ENCODE data around the gene IFNAR2.

DNA sequence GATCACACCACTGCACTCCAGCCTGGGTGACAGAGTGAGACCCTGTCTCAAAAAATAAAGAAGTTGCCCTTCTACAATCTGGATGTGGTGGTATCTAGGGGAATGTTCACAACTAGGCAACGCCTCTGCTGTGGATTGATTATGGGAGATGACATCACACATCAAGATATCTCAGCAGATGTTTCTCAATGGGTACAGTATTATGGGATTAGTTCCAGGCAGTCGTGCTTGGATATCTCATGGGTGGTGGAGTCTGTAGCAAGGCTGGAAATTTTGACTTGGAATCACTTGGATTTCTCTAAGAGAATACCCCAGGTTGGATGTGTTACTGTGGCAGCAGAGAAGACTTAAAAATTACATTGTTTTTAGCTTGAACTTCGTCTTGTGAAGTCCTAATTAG is 7.7 kb downstream of the IFNAR2 start:
- TF ChIP-seq CTCF (conservative IDR thresholded peaks at IDR 0.05; ENCODE audit: low read depth in 2 of 2): no peak
- TF ChIP-seq EZH2phosphoT487 (IDR thresholded peaks at IDR 0.05; ENCODE audit: unreplicated experiment): no peak
- no peak for TF ChIP-seq EZH2 (IDR thresholded peaks at IDR 0.05; ENCODE audit: low read depth, unreplicated experiment)
- TF ChIP-seq, protein P1, sequence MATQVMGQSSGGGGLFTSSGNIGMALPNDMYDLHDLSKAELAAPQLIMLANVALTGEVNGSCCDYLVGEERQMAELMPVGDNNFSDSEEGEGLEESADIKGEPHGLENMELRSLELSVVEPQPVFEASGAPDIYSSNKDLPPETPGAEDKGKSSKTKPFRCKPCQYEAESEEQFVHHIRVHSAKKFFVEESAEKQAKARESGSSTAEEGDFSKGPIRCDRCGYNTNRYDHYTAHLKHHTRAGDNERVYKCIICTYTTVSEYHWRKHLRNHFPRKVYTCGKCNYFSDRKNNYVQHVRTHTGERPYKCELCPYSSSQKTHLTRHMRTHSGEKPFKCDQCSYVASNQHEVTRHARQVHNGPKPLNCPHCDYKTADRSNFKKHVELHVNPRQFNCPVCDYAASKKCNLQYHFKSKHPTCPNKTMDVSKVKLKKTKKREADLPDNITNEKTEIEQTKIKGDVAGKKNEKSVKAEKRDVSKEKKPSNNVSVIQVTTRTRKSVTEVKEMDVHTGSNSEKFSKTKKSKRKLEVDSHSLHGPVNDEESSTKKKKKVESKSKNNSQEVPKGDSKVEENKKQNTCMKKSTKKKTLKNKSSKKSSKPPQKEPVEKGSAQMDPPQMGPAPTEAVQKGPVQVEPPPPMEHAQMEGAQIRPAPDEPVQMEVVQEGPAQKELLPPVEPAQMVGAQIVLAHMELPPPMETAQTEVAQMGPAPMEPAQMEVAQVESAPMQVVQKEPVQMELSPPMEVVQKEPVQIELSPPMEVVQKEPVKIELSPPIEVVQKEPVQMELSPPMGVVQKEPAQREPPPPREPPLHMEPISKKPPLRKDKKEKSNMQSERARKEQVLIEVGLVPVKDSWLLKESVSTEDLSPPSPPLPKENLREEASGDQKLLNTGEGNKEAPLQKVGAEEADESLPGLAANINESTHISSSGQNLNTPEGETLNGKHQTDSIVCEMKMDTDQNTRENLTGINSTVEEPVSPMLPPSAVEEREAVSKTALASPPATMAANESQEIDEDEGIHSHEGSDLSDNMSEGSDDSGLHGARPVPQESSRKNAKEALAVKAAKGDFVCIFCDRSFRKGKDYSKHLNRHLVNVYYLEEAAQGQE (IDR thresholded peaks at IDR 0.05; ENCODE audit: unreplicated experiment): no peak
- no peak for TF ChIP-seq POLR2AphosphoS5 (IDR thresholded peaks at IDR 0.05; ENCODE audit: low read depth)
- TF ChIP-seq CREB1 (CRISPR knock-in tag; IDR thresholded peaks at IDR 0.05; ENCODE audit: low read depth): no peak
- TF ChIP-seq, protein P2, sequence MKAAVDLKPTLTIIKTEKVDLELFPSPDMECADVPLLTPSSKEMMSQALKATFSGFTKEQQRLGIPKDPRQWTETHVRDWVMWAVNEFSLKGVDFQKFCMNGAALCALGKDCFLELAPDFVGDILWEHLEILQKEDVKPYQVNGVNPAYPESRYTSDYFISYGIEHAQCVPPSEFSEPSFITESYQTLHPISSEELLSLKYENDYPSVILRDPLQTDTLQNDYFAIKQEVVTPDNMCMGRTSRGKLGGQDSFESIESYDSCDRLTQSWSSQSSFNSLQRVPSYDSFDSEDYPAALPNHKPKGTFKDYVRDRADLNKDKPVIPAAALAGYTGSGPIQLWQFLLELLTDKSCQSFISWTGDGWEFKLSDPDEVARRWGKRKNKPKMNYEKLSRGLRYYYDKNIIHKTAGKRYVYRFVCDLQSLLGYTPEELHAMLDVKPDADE (IDR thresholded peaks at IDR 0.05): no peak
- TF ChIP-seq, protein P3, sequence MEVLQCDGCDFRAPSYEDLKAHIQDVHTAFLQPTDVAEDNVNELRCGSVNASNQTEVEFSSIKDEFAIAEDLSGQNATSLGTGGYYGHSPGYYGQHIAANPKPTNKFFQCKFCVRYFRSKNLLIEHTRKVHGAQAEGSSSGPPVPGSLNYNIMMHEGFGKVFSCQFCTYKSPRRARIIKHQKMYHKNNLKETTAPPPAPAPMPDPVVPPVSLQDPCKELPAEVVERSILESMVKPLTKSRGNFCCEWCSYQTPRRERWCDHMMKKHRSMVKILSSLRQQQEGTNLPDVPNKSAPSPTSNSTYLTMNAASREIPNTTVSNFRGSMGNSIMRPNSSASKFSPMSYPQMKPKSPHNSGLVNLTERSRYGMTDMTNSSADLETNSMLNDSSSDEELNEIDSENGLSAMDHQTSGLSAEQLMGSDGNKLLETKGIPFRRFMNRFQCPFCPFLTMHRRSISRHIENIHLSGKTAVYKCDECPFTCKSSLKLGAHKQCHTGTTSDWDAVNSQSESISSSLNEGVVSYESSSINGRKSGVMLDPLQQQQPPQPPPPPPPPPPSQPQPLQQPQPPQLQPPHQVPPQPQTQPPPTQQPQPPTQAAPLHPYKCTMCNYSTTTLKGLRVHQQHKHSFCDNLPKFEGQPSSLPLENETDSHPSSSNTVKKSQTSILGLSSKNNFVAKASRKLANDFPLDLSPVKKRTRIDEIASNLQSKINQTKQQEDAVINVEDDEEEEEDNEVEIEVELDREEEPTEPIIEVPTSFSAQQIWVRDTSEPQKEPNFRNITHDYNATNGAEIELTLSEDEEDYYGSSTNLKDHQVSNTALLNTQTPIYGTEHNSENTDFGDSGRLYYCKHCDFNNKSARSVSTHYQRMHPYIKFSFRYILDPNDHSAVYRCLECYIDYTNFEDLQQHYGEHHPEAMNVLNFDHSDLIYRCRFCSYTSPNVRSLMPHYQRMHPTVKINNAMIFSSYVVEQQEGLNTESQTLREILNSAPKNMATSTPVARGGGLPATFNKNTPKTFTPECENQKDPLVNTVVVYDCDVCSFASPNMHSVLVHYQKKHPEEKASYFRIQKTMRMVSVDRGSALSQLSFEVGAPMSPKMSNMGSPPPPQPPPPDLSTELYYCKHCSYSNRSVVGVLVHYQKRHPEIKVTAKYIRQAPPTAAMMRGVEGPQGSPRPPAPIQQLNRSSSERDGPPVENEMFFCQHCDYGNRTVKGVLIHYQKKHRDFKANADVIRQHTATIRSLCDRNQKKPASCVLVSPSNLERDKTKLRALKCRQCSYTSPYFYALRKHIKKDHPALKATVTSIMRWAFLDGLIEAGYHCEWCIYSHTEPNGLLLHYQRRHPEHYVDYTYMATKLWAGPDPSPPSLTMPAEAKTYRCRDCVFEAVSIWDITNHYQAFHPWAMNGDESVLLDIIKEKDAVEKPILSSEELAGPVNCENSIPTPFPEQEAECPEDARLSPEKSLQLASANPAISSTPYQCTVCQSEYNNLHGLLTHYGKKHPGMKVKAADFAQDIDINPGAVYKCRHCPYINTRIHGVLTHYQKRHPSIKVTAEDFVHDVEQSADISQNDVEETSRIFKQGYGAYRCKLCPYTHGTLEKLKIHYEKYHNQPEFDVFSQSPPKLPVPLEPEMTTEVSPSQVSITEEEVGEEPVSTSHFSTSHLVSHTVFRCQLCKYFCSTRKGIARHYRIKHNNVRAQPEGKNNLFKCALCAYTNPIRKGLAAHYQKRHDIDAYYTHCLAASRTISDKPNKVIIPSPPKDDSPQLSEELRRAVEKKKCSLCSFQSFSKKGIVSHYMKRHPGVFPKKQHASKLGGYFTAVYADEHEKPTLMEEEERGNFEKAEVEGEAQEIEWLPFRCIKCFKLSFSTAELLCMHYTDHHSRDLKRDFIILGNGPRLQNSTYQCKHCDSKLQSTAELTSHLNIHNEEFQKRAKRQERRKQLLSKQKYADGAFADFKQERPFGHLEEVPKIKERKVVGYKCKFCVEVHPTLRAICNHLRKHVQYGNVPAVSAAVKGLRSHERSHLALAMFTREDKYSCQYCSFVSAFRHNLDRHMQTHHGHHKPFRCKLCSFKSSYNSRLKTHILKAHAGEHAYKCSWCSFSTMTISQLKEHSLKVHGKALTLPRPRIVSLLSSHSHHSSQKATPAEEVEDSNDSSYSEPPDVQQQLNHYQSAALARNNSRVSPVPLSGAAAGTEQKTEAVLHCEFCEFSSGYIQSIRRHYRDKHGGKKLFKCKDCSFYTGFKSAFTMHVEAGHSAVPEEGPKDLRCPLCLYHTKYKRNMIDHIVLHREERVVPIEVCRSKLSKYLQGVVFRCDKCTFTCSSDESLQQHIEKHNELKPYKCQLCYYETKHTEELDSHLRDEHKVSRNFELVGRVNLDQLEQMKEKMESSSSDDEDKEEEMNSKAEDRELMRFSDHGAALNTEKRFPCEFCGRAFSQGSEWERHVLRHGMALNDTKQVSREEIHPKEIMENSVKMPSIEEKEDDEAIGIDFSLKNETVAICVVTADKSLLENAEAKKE (CRISPR knock-in tag; IDR thresholded peaks at IDR 0.05): no peak
- no peak for TF ChIP-seq NANOG (IDR thresholded peaks at IDR 0.05; ENCODE audit: borderline replicate concordance)
- no peak for TF ChIP-seq STAT1 (IDR thresholded peaks at IDR 0.05; ENCODE audit: unreplicated experiment)
